Measurements from ENCODE around the gene ERGIC1.

DNA sequence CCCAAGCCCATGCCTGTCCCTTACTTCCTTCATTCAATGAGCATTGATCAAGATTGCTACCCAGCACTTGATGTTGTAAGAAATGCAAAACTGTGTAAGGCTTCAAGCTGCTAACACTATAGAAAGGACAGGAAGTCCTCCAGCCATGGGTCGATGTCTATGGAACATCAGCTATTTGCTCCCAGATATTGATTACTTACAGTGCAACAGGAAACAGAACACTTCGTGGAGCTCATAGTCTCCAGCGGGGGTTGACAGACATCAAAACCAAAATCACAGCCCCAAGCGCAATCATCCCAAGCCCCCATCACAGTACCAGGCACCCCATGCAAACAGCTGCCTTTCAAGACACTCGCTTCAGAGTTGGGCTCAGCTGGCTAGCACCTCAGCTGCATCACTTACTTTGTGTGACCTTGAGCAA is 36.3 kb upstream of the ERGIC1 start:
- TF ChIP-seq, protein P1, sequence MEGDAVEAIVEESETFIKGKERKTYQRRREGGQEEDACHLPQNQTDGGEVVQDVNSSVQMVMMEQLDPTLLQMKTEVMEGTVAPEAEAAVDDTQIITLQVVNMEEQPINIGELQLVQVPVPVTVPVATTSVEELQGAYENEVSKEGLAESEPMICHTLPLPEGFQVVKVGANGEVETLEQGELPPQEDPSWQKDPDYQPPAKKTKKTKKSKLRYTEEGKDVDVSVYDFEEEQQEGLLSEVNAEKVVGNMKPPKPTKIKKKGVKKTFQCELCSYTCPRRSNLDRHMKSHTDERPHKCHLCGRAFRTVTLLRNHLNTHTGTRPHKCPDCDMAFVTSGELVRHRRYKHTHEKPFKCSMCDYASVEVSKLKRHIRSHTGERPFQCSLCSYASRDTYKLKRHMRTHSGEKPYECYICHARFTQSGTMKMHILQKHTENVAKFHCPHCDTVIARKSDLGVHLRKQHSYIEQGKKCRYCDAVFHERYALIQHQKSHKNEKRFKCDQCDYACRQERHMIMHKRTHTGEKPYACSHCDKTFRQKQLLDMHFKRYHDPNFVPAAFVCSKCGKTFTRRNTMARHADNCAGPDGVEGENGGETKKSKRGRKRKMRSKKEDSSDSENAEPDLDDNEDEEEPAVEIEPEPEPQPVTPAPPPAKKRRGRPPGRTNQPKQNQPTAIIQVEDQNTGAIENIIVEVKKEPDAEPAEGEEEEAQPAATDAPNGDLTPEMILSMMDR (IDR thresholded peaks at IDR 0.05; ENCODE audit: low read depth, low read length, poor library complexity, severe bottlenecking), result no peak
- no peak for TF ChIP-seq EZH2phosphoT487 (IDR thresholded peaks at IDR 0.05; ENCODE audit: borderline replicate concordance, low read length)
